GM21717 (cell line): Measurements from ENCODE around the gene HIVEP2.

Source experiments
- ATAC-seq: cut with Tn5 transposase; IDR thresholded peaks from one replicate; pipeline ENCODE4 v1.9.1; 2021; ENCODE audit warnings: mild to moderate bottlenecking, moderate library complexity; ENCODE audit not compliant: unreplicated experiment

The HIVEP2 gene

DNA sequence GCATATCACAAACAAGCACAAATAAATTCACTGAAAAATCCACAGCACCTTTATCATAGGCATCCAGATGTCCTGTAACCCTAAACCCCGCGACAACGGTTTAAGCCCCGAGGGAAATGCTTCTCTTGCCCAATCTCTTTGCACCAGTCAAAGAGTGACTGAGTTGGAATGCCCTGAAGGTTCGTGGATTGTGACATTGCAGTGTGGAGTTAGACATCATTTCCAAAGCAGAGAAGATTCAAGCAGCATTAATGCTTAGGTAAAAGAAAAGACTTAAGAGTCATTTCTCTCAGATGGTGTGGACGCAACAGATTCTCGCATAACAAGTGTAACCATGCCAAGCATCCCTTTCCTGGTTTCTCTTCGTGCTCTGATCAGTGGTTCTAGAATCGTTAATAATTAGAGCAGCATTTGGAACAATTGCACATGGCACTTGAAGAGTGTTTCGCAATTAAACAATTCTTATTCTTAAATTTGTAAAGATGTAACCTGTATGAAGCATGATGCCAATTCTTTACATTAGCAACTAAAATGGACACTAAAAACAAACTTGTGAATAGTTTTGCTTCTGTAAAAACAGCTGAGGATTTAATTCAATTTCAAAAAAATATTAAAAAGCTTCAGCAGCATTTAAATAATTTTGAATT is 121.6 kb downstream of the HIVEP2 start:
- ATAC-seq, result no peak

- no peak for ATAC-seq
Observed at GRCh38 chr6:142822842-142823241, 122.1 kb downstream of the HIVEP2 start.

GRCh38 chr6:142822383-142822782 is 122.6 kb downstream of the HIVEP2 start:
- ATAC-seq, result peak; percentile 68

- no peak for ATAC-seq
Observed at GRCh38 chr6:142821860-142822259, 123.1 kb downstream of the HIVEP2 start.

DNA sequence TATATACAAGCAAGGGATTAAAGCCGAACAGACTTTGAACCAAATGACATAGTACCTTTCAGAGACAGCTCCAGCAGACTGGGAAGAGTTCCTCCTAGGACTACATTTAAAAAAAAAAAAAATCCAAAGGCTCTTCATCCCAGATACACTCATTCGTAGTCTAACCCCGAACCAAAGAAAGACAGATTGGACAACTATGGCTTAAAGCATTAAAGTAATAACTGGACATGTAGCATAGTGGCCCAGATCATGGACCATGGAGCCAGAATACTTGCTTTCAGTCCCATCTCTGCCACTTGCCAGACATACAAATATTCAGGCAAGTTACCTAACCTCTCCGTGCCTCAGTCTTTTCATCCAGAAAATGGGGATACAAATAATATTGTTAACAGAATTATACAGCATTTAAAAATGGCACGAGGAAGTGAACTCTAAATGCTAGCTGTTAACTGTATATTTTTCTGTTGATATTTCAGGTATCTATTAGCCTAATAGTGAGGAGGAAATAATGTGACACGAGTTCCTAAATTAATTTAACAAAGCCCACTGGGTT is 123.7 kb downstream of the HIVEP2 start:
- ATAC-seq, result no peak

GRCh38 chr6:142820338-142821051 is 124.5 kb downstream of the HIVEP2 start:
- no peak for ATAC-seq

DNA sequence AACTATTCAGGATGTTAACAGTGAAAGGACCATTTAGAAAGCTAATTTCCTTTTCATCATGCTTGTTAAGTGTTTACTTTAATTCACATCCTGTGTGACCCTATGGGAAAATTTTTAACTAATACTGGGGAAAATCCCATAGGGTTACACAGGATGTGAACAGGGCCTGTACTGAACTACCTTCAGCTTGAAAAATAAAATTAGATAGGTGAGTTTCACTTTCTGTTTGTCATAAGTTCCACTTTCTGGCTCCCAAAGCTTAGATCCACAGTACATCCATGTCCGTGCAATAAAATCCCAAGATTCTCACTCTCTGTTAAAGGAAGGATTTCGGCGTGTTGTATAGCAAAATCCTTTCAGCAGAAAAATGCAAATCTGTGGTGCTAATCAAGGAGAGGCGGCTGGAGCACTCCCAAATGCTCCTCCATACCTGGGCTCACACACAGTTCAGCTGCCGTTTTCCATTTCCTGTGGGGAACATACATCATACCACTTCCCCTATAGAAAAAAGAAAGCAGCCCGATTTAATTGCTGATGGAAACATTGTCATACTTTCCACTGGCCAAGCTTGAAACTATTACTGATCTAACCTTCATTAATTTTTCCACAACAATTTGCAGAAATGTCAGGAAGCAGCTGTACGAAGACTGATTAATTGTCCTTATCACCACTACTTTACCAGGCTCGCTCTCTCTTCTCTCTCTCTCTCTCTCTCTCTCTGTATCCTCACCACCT is 125.2 kb downstream of the HIVEP2 start:
- peak; percentile 69 for ATAC-seq

DNA sequence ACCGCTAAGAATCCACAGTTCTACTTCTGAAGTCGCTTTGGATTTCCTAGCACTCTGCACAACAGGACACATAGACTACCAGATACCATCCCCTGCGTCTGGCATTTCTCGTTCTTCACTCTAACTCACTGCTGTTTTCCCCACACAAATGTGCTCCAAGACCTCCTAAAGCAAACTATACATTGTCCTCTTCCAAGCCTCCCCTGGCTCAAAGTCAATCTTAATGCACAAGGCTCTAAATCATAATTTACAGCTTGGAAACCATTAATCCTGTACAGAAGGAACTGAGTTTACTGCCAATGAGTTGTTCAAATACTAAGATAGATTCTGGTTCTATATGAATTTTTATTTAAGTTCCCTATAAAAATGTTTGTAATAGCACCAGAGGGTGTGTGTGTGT is 128.5 kb downstream of the HIVEP2 start:
- ATAC-seq, result no peak

DNA sequence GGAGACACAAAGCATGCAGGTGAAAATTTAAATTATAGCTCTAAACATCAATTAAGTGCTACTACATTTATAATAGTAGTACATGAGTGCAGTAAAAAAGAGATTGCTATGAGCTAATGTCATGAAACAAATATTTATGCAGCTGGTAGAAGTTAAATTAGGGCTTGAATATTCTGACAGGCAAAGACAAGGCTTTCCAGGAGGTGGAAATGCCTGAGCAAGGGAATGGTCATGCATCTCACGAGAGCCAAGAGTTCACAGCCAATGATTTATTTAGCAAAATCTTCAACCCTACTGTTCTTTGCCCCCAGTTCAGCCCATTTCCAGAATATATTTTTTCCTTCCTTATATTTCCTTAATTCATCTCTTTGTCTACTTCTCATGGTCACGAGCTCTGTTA is 128.9 kb downstream of the HIVEP2 start:
- ATAC-seq, result no peak

- ATAC-seq, result no peak
Observed at GRCh38 chr6:142811923-142812322, 133.1 kb downstream of the HIVEP2 start.

DNA sequence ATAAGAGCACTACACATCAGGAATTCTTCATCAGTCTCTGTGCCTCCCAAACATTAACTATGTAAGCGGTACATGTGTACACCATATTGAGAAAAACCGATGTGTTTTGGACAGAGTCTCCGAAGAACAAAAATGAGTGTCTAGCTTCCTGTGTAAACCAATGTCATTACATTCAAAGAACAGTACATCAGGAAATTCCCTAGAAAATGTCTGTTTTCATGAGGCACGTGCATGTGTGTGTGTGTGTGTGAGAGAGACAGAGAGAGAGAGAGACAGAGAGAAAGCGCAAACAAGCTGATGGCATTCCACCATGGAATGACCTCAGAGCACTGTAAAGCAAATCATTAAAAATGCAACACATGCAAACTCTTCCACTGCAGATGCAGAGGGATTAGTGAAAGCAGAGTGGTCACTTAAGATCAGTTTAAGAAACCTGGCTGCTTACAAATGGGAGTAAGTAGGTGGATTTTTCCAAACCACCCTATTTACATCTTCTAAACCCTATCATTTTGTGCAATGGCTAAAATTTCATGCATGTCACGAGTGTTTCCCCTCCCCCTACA is 133.9 kb downstream of the HIVEP2 start:
- ATAC-seq, result no peak

DNA sequence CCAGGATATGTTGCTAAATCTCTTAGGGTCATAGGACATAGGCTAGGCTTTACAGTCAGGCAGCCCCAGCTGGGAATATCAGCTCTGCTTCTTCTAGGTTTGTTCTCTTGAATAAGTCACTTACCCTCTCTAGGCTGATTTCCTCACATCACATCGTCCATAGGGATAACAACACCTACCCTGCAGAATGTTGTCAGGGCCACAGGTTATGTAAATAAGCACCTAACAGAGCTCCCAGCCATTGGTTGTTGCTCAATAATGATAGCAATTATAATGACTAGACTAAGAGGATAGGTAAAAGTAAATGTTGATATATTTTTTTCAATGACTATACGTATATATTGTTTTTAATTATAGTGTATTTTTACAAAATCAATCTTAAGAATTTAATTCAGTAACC is 135.0 kb downstream of the HIVEP2 start:
- ATAC-seq, result no peak

DNA sequence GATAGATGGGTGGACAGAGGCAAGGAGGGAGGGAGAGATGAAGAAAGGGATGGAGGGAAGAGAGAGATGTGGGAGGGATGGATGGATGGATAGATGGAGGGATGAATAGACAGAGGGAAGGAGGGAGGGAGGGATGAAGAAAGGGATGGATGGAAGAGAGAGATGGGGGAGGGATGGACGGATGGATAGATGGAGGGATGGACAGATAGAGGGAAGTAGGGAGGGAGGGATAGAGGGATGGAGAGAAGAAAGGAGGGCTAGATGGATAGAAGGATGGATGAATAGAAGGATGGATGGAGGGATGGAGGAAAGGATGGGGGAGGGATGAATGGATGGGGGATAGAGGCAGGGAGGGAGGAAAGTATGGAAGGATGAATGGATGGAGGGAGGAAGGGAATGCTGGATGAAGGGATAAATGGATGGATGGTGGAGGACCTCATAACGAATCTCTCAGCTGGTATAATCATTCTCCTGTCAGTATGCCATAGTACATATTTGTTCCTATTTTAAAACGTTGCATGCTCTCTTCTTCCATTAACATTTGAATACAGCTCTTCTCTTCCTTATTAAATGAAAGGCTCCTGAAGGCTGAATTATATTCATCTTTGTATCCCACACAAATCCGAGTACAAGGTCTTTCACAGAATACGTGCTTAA is 136.4 kb downstream of the HIVEP2 start:
- ATAC-seq, result no peak

DNA sequence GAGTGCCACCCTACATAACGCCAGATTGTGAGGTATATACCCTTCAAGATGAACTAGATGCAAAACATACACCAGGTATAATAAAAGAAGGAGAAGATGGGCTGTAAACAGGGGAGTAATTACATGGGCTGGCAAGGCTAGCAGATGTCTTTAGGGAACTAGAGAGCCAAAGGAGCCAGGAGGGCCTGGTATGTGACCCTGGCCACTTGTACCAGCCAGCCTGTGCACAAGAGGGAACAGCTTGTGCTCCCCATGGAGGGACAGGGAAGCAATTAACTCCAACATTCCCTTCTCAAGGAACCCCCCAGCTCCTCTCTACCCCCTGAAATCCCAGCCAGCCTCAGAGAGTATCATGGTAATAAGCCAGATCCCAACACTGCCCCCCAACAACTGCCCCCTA is 139.9 kb downstream of the HIVEP2 start:
- no peak for ATAC-seq

DNA sequence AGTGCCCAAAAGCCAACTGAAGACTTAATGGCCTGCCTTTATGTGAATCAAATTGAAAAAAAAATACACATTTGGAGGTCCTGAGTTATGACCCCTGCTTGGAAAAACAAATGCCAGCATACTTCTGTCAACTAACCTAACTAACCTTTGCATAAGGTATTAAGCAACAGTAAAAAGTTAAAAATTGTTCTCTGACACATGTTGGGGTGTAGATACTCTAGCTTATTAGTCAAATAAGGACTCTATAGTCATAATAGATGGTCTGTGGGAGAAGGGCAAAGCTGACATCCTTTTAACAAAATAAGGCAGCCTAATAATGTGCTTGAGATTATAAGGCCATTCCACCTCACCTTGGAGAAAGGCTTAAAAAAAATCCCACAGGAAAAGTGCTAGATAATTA is 140.5 kb downstream of the HIVEP2 start:
- no peak for ATAC-seq

DNA sequence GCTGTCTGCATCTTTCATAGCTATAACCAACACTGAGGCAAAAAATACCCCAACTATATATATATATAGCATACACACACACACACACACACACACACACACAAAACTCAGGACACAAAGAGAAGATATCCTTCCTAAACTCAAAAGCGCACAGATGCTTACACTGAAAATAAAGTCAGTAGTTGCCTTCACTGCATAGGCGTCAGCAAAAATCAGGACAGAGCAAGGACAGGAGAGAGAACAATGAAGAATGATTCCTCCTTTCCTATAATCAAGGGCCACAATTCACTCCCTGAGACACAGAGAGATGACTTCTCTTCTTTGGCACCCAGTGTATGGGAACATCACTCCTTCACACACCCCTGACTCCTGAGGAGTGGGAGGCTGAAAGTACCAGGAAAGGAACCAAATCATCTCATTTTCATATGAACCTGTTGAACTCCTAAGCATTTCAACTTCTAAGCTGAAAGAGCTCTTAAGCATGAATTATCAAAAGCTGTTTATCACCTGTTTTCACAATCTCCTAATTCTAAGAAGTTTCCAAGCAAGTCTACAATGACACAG is 141.4 kb downstream of the HIVEP2 start:
- ATAC-seq, result no peak

DNA sequence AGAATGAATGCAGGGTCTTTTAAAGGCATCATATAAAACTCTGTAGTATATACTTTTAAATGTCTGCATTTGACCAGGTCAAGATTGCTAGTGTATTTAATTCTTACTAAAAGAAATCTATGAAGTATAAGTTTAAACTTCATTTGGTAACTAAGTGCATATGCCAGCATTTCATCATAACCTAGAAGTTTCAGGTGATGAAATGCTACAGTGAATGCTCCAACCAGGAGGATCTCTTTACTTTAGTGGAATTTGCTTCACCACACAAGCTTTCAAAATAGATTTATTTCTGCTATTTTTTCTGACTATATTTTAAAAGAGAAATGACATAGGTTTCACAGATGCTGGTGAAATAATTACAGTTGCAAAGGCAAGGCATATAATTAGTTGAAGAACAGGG is 141.9 kb downstream of the HIVEP2 start:
- no peak for ATAC-seq

DNA sequence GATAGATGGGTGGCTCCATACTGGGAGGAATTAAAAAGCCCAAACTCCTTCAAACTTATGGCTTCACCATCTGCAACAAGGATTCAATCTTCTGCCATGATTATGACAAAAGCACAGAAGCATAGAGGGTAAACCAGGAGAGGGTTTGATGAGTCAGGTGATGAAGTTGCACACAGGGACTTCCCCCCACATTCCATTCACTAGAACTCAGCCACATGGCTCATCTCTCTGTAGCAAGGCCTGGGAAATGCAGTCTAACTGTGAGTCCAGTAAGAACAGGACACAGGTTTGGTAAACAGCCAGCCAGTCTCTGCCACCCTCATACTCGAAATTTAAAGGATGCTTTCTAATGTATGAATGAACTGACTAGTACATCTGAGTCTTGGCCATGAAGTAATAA is 142.9 kb downstream of the HIVEP2 start:
- ATAC-seq, result no peak

DNA sequence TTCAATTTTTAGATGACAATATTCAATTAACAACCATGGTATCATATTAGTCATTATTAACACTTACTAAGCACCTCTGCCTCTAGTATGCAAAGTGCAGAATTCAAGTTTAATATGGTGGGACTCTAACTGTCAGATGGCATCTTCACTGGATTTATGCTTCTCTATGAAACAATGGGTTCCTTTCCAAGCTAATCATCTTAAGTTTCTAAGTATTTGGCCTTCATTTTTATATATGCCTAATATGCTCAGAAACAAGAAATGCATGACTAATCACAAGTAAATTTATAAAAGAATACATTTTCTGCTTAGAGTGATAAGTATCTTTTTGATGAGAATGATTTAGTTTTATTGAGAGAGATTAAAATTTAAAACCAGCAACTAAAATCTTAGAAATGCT is 144.7 kb downstream of the HIVEP2 start:
- ATAC-seq, result no peak

- no peak for ATAC-seq
Observed at GRCh38 chr6:142799639-142800038, 145.3 kb downstream of the HIVEP2 start.

- ATAC-seq, result no peak
Observed at GRCh38 chr6:142797159-142797558, 147.8 kb downstream of the HIVEP2 start.
